Stimulated activated naive CD4-positive, alpha-beta T cell (primary cell): ENCODE measurements around the gene MAGI3.
A peak's percentile ranks its signal among the peaks of the same experiment; 100 is the strongest.
"Not testable (repeated sequence)": the region's sequence is repeated elsewhere in the genome, so short reads cannot be mapped to it uniquely, and the experiment has no call there.

Experiments used
- DNase-seq, 6 experiments: peaks; one replicate each; lab custom pipeline; 2025; lab: John Stamatoyannopoulos, UW

The MAGI3 gene

GRCh38 chr1:113399062-113399583, 8.8 kb downstream of the MAGI3 start:
- no peak for DNase-seq

- no peak for DNase-seq
Measured at GRCh38 chr1:113401067-113401466, 10.8 kb downstream of the MAGI3 start.

GRCh38 chr1:113401728-113402127, 11.4 kb downstream of the MAGI3 start:
- DNase-seq: no peak

GRCh38 chr1:113403065-113403464, 12.8 kb downstream of the MAGI3 start:
- no peak for DNase-seq

GRCh38 chr1:113405573-113405972, 15.3 kb downstream of the MAGI3 start:
- no peak for DNase-seq

- DNase-seq: not testable (repeated sequence)
Measured at GRCh38 chr1:113406149-113406548, 15.8 kb downstream of the MAGI3 start.

- DNase-seq: no peak
Measured at GRCh38 chr1:113409363-113409762, 19.0 kb downstream of the MAGI3 start.

- not testable (repeated sequence) for DNase-seq
Measured at GRCh38 chr1:113412020-113412419, 21.7 kb downstream of the MAGI3 start.

- peak in 1 of 6 experiments; percentile 36 for DNase-seq
Measured at GRCh38 chr1:113415310-113416070, 25.2 kb downstream of the MAGI3 start.

GRCh38 chr1:113416071-113416470, 25.8 kb downstream of the MAGI3 start:
- DNase-seq: not testable (repeated sequence)

- no peak for DNase-seq
Measured at GRCh38 chr1:113416496-113416895, 26.2 kb downstream of the MAGI3 start.

GRCh38 chr1:113422315-113423068, 32.2 kb downstream of the MAGI3 start:
- DNase-seq: no peak

- no peak for DNase-seq
Measured at GRCh38 chr1:113423826-113424225, 33.5 kb downstream of the MAGI3 start.

GRCh38 chr1:113429461-113430153, 39.3 kb downstream of the MAGI3 start:
- no peak for DNase-seq

GRCh38 chr1:113433184-113433583, 42.9 kb downstream of the MAGI3 start:
- DNase-seq: no peak

- no peak for DNase-seq
Measured at GRCh38 chr1:113434081-113434873, 44.0 kb downstream of the MAGI3 start.

- DNase-seq: no peak
Measured at GRCh38 chr1:113434874-113435175, 44.5 kb downstream of the MAGI3 start.

GRCh38 chr1:113437554-113438341, 47.4 kb downstream of the MAGI3 start:
- DNase-seq: no peak

- no peak for DNase-seq
Measured at GRCh38 chr1:113438505-113439276, 48.4 kb downstream of the MAGI3 start.

GRCh38 chr1:113439277-113439670, 49.0 kb downstream of the MAGI3 start:
- DNase-seq: no peak
